MM.1S (cell line): ENCODE data around the gene TMEM143.

ENCODE experiments used
- DNase-seq: peaks from one replicate; pipeline ENCODE4 v3.0.0-alpha.2; 2015
- H2AFZ ChIP-seq: fragments of 300-600 bp; sonication (generic); 2 replicates; pipeline ENCODE4 v1.6.0; 2016; ENCODE audit warnings: antibody characterized with exemption, low read length
- H3F3A ChIP-seq: fragments of 300-600 bp; sonication (generic); 2 replicates; pipeline ENCODE4 v1.6.1; 2016; ENCODE audit warnings: mild to moderate bottlenecking, antibody characterized with exemption, low read length, moderate library complexity, mixed read lengths; ENCODE audit not compliant: insufficient read depth
- H3K27ac ChIP-seq: fragments of 300-600 bp; sonication (generic); 2 replicates; pipeline ENCODE4 v1.5.1; 2016; ENCODE audit warnings: mild to moderate bottlenecking, low read length
- H3K27me3 ChIP-seq: fragments of 300-600 bp; sonication (generic); replicated peaks from 2 replicates; pipeline ENCODE4 v1.6.0; 2016; ENCODE audit warnings: low read length; ENCODE audit not compliant: insufficient read depth
- H3K36me3 ChIP-seq: fragments of 300-600 bp; sonication (generic); replicated peaks from 2 replicates; pipeline ENCODE4 v1.6.1; 2016; ENCODE audit warnings: mild to moderate bottlenecking, low read length, mixed read lengths; ENCODE audit not compliant: insufficient read depth
- H3K4me1 ChIP-seq: fragments of 300-600 bp; sonication (generic); 2 replicates; pipeline ENCODE4 v1.6.1; 2016; ENCODE audit warnings: low read length, mixed read lengths
- H3K4me2 ChIP-seq: fragments of 300-600 bp; sonication (generic); 2 replicates; pipeline ENCODE4 v1.6.0; 2016; ENCODE audit warnings: low read depth, low read length
- H3K4me3 ChIP-seq: fragments of 300-600 bp; sonication (generic); 2 replicates; pipeline ENCODE4 v1.5.1; 2016; ENCODE audit warnings: low read length, mixed read lengths
- H3K79me2 ChIP-seq: fragments of 300-600 bp; sonication (generic); 2 replicates; pipeline ENCODE4 v1.6.1; 2016; ENCODE audit warnings: mixed run types, low read length, mixed read lengths
- H3K9ac ChIP-seq: fragments of 300-600 bp; sonication (generic); 2 replicates; pipeline ENCODE4 v1.6.1; 2016; ENCODE audit warnings: low read length, mixed read lengths
- H3K9me2 ChIP-seq: fragments of 300-600 bp; sonication (generic); replicated peaks from 2 replicates; pipeline ENCODE4 v1.6.1; 2016; ENCODE audit warnings: mild to moderate bottlenecking, low read length, mixed read lengths; ENCODE audit not compliant: insufficient read depth
- H3K9me3 ChIP-seq: fragments of 300-600 bp; sonication (generic); replicated peaks from 2 replicates; pipeline ENCODE4 v1.6.1; 2016; ENCODE audit warnings: mild to moderate bottlenecking, low read length, mixed read lengths; ENCODE audit not compliant: insufficient read depth
- H4K20me1 ChIP-seq: fragments of 300-600 bp; sonication (generic); 2 replicates; pipeline ENCODE4 v1.6.1; 2016; ENCODE audit warnings: mild to moderate bottlenecking, low read length, moderate library complexity, mixed read lengths; ENCODE audit not compliant: insufficient read depth
- EZH2 ChIP-seq: fragments of 300-600 bp; sonication (generic); optimal IDR thresholded peaks from 2 replicates; pipeline ENCODE3; 2017; ENCODE audit warnings: low read depth, mild to moderate bottlenecking, antibody characterized with exemption, low read length, mixed read lengths
- EZH2phosphoT487 ChIP-seq: fragments of 300-600 bp; sonication (generic); IDR thresholded peaks from 2 replicates; pipeline ENCODE4 v1.6.1; 2018; ENCODE audit warnings: antibody characterized with exemption, low read length
- TF ChIP-seq, protein P1 (sequence below): fragments of 300-600 bp; sonication (generic); IDR thresholded peaks from 2 replicates; pipeline ENCODE4 v1.5.1; 2016; ENCODE audit warnings: antibody characterized with exemption, low read length, mixed read lengths

TMEM143 gene

DNA sequence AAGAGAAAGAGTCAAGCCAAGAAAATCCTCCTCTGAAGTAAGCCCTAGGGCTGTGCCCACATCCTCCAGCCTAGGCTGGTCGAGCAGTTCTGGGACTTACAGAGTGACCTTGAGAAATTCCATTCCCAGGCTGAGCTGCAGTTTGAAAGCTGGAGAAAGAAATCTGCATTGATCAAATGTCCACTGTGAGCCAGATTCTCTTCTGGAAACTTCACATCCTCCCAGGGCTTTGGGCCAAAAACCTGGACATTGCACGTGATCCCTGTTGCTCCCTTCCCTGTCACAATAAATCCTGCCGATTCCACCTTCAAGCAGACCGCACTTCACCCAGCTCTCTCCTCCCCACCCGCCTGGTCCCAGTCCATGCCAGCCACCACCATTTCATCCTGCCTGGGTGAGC lies 15.7 kb downstream of the TMEM143 start:
- Histone ChIP-seq H3K4me1 (no peaks in the 10 kb centered on the region; the same call in 1 of the 2 replicates), H3K9me2 (no peaks in the 10 kb centered on the region), H4K20me1 (no peaks in the 10 kb centered on the region), H3K9me3 (no peaks in the 10 kb centered on the region), H3K27me3 (no peaks in the 10 kb centered on the region), H3K27ac (no peak overlapping the region), H2AFZ (no peak overlapping the region), H3K4me2 (no peak overlapping the region), H3F3A (no peaks in the 10 kb centered on the region), H3K4me3 (no peak overlapping the region), H3K36me3 (no peaks in the 10 kb centered on the region), H3K9ac (no peak overlapping the region), H3K79me2 (no peaks in the 10 kb centered on the region)
- TF ChIP-seq EZH2phosphoT487 (no peak), EZH2 (no peak)
- TF ChIP-seq, protein P1, sequence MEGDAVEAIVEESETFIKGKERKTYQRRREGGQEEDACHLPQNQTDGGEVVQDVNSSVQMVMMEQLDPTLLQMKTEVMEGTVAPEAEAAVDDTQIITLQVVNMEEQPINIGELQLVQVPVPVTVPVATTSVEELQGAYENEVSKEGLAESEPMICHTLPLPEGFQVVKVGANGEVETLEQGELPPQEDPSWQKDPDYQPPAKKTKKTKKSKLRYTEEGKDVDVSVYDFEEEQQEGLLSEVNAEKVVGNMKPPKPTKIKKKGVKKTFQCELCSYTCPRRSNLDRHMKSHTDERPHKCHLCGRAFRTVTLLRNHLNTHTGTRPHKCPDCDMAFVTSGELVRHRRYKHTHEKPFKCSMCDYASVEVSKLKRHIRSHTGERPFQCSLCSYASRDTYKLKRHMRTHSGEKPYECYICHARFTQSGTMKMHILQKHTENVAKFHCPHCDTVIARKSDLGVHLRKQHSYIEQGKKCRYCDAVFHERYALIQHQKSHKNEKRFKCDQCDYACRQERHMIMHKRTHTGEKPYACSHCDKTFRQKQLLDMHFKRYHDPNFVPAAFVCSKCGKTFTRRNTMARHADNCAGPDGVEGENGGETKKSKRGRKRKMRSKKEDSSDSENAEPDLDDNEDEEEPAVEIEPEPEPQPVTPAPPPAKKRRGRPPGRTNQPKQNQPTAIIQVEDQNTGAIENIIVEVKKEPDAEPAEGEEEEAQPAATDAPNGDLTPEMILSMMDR, result no peak
- DNase-seq, result no peak

DNA sequence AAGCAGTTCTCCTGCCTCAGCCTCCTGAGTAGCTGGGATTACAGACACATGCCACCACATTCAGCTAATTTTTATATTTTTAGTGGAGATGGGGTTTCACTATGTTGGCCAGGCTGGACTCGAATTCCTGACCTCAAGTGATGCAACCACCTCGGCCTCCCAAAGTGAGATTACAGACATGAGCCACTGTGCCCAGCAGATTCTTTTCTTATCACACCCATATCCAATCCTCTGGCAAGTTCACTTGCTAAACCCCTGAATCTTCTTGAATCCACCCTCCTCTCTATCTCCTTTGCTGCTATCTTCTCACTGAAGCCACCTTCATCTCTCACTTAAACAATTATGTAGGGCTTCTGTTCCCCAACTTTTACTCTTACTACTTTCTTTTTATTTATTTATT lies 17.5 kb downstream of the TMEM143 start:
- Histone ChIP-seq H3K4me3 (no peak overlapping the region), H4K20me1 (no peaks in the 10 kb centered on the region), H2AFZ (no peak overlapping the region), H3K79me2 (no peaks in the 10 kb centered on the region), H3K4me1 (no peaks in the 10 kb centered on the region), H3K9me2 (no peaks in the 10 kb centered on the region), H3K27me3 (no peaks in the 10 kb centered on the region), H3K4me2 (no peak overlapping the region), H3K27ac (no peak overlapping the region), H3K9ac (no peak overlapping the region), H3F3A (no peaks in the 10 kb centered on the region), H3K9me3 (no peaks in the 10 kb centered on the region), H3K36me3 (no peaks in the 10 kb centered on the region)
- no peak for TF ChIP-seq EZH2phosphoT487
- TF ChIP-seq EZH2, result no peak
- TF ChIP-seq, protein P1, result no peak
- no peak for DNase-seq

DNA sequence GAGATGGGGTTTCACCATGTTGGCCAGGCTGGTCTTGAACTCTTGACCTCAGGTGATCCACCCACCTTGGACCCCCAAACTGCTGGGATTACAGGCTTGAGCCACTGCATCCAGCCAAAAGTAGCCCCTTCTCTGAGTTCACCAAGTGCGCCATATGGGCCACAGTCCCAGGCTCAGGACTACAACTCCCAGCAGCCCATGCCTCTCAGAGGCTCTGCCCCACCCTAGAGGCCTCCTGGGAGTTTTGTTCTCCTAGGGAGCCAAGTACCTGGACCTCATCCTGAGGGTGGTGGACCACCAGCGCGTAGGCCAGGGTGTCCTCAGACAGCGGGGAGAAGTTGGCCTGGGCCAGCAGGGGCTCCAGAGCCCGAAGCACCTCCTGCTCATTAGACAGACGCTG lies 18.8 kb downstream of the TMEM143 start:
- H3K79me2 ChIP-seq, result no peaks in the 10 kb centered on the region
- H3K9me2 ChIP-seq, result no peaks in the 10 kb centered on the region
- DNase-seq, result no peak
- no peak overlapping the region for H3K4me2 ChIP-seq
- H2AFZ ChIP-seq, result no peak overlapping the region
- H3K36me3 ChIP-seq, result no peaks in the 10 kb centered on the region
- no peak overlapping the region for H3K9ac ChIP-seq
- H3K27me3 ChIP-seq, result no peaks in the 10 kb centered on the region
- H3K4me3 ChIP-seq, result no peak overlapping the region
- H3K27ac ChIP-seq, result no peak overlapping the region
- H4K20me1 ChIP-seq, result no peaks in the 10 kb centered on the region
- no peaks in the 10 kb centered on the region for H3K9me3 ChIP-seq
- TF ChIP-seq EZH2 (no peak), EZH2phosphoT487 (no peak)
- TF ChIP-seq, protein P1, result no peak
- H3K4me1 ChIP-seq, result no peaks in the 10 kb centered on the region
- H3F3A ChIP-seq, result no peaks in the 10 kb centered on the region
